ENCODE data around the gene EXOC4. TPM values are rescaled to one million over a fixed set of nuclear protein-coding genes. Genes with fewer than 3 reads are reported as not detected.

EXOC4 gene
- total and polyA plus RNA-seq, 2 of the 8 experiments (the other 6 are each of a cell fraction or from before 2014, with no cell fraction given), result 27.0 to 67.3 TPM

DNA sequence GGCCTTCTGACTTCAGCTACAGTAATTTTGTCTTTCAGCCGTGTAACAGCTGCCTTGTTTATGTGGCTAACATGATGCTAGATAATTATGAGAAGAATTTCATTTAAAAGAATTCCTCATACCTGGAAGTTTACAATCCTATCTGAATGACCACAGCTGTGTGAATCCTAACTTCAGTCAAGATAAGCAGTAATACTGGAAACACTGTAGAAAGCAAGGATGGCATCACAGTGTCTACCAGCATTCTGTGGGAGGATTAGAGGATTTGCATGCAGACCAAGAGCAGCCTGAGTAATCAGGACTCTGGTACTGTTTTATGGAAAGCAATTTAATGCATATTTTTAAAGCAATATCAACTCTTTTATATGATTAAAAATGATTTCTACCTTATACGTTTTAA, 282.4 kb downstream of the EXOC4 start (continued):
- TF ChIP-seq, protein P1, sequence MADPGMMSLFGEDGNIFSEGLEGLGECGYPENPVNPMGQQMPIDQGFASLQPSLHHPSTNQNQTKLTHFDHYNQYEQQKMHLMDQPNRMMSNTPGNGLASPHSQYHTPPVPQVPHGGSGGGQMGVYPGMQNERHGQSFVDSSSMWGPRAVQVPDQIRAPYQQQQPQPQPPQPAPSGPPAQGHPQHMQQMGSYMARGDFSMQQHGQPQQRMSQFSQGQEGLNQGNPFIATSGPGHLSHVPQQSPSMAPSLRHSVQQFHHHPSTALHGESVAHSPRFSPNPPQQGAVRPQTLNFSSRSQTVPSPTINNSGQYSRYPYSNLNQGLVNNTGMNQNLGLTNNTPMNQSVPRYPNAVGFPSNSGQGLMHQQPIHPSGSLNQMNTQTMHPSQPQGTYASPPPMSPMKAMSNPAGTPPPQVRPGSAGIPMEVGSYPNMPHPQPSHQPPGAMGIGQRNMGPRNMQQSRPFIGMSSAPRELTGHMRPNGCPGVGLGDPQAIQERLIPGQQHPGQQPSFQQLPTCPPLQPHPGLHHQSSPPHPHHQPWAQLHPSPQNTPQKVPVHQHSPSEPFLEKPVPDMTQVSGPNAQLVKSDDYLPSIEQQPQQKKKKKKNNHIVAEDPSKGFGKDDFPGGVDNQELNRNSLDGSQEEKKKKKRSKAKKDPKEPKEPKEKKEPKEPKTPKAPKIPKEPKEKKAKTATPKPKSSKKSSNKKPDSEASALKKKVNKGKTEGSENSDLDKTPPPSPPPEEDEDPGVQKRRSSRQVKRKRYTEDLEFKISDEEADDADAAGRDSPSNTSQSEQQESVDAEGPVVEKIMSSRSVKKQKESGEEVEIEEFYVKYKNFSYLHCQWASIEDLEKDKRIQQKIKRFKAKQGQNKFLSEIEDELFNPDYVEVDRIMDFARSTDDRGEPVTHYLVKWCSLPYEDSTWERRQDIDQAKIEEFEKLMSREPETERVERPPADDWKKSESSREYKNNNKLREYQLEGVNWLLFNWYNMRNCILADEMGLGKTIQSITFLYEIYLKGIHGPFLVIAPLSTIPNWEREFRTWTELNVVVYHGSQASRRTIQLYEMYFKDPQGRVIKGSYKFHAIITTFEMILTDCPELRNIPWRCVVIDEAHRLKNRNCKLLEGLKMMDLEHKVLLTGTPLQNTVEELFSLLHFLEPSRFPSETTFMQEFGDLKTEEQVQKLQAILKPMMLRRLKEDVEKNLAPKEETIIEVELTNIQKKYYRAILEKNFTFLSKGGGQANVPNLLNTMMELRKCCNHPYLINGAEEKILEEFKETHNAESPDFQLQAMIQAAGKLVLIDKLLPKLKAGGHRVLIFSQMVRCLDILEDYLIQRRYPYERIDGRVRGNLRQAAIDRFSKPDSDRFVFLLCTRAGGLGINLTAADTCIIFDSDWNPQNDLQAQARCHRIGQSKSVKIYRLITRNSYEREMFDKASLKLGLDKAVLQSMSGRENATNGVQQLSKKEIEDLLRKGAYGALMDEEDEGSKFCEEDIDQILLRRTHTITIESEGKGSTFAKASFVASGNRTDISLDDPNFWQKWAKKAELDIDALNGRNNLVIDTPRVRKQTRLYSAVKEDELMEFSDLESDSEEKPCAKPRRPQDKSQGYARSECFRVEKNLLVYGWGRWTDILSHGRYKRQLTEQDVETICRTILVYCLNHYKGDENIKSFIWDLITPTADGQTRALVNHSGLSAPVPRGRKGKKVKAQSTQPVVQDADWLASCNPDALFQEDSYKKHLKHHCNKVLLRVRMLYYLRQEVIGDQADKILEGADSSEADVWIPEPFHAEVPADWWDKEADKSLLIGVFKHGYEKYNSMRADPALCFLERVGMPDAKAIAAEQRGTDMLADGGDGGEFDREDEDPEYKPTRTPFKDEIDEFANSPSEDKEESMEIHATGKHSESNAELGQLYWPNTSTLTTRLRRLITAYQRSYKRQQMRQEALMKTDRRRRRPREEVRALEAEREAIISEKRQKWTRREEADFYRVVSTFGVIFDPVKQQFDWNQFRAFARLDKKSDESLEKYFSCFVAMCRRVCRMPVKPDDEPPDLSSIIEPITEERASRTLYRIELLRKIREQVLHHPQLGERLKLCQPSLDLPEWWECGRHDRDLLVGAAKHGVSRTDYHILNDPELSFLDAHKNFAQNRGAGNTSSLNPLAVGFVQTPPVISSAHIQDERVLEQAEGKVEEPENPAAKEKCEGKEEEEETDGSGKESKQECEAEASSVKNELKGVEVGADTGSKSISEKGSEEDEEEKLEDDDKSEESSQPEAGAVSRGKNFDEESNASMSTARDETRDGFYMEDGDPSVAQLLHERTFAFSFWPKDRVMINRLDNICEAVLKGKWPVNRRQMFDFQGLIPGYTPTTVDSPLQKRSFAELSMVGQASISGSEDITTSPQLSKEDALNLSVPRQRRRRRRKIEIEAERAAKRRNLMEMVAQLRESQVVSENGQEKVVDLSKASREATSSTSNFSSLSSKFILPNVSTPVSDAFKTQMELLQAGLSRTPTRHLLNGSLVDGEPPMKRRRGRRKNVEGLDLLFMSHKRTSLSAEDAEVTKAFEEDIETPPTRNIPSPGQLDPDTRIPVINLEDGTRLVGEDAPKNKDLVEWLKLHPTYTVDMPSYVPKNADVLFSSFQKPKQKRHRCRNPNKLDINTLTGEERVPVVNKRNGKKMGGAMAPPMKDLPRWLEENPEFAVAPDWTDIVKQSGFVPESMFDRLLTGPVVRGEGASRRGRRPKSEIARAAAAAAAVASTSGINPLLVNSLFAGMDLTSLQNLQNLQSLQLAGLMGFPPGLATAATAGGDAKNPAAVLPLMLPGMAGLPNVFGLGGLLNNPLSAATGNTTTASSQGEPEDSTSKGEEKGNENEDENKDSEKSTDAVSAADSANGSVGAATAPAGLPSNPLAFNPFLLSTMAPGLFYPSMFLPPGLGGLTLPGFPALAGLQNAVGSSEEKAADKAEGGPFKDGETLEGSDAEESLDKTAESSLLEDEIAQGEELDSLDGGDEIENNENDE (IDR thresholded peaks at IDR 0.05; ENCODE audit: insufficient replicate concordance, low read length), result no peak
- TF ChIP-seq ASH2L (IDR thresholded peaks at IDR 0.05; ENCODE audit: low read length) (no peak), BRCA1 (IDR thresholded peaks at IDR 0.05; ENCODE audit: low read depth, low read length) (no peak), KDM5A (IDR thresholded peaks at IDR 0.05; ENCODE audit: low read length) (no peak), CREB1 (IDR thresholded peaks at IDR 0.05) (no peak), SAP30 (IDR thresholded peaks at IDR 0.05; ENCODE audit: insufficient read depth, insufficient replicate concordance, low read length) (no peak), CBX8 (IDR thresholded peaks at IDR 0.05; ENCODE audit: borderline replicate concordance, low read depth, low read length) (no peak), RNF2 (IDR thresholded peaks at IDR 0.05; ENCODE audit: borderline replicate concordance, low read depth, low read length, missing control alignments, poor library complexity, severe bottlenecking) (no peak)
- TF ChIP-seq, protein P2, sequence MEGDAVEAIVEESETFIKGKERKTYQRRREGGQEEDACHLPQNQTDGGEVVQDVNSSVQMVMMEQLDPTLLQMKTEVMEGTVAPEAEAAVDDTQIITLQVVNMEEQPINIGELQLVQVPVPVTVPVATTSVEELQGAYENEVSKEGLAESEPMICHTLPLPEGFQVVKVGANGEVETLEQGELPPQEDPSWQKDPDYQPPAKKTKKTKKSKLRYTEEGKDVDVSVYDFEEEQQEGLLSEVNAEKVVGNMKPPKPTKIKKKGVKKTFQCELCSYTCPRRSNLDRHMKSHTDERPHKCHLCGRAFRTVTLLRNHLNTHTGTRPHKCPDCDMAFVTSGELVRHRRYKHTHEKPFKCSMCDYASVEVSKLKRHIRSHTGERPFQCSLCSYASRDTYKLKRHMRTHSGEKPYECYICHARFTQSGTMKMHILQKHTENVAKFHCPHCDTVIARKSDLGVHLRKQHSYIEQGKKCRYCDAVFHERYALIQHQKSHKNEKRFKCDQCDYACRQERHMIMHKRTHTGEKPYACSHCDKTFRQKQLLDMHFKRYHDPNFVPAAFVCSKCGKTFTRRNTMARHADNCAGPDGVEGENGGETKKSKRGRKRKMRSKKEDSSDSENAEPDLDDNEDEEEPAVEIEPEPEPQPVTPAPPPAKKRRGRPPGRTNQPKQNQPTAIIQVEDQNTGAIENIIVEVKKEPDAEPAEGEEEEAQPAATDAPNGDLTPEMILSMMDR (IDR thresholded peaks at IDR 0.05; ENCODE audit: control extremely low read depth in 1 of 3, insufficient read depth in 1 of 3, low read depth in 1 of 3, low read length in 3 of 3), result no peak
